Astrocyte of the cerebellum (primary cell): ENCODE results near the gene PNKD.

Experiments used
- DNase-seq: peaks from one replicate; pipeline ENCODE4 v3.0.0-alpha.2; 2011; ENCODE audit warnings: low read depth
- H3K4me3 ChIP-seq: 2 replicates; pipeline ENCODE4 v1.5.1; 2011; ENCODE audit warnings: mild to moderate bottlenecking, low read depth, low read length, moderate library complexity
- CTCF ChIP-seq: IDR thresholded peaks from 2 replicates; pipeline ENCODE4 v1.5.1; 2012; ENCODE audit warnings: low read length, low read depth, moderate library complexity, mild to moderate bottlenecking; ENCODE audit errors: missing control alignments
- in situ Hi-C: cut with HindIII; loops from 2 replicates; pipeline ENCODE4 v1.10.0; 2017; ENCODE audit warnings: low sequenced_read_pairs

The PNKD gene

GRCh38 chr2:218277921-218278320 is 7.6 kb downstream of the PNKD start:
- no peak for DNase-seq
- in situ Hi-C loops, result no loop called here
- no peak for TF ChIP-seq CTCF
- no peak overlapping the region for H3K4me3 ChIP-seq

GRCh38 chr2:218278531-218279360 is 8.4 kb downstream of the PNKD start:
- no peak for DNase-seq
- H3K4me3 ChIP-seq, result no peak overlapping the region
- no peak for TF ChIP-seq CTCF
- in situ Hi-C loops, result no loop called here

GRCh38 chr2:218280260-218280870 is 10.0 kb downstream of the PNKD start:
- no peak for DNase-seq
- in situ Hi-C loops, result no loop called here
- TF ChIP-seq CTCF, result no peak
- no peak overlapping the region for H3K4me3 ChIP-seq

- no peak overlapping the region for H3K4me3 ChIP-seq
- in situ Hi-C loops, result no loop called here
- no peak for TF ChIP-seq CTCF
- DNase-seq, result peak; percentile 41
Observed at GRCh38 chr2:218281449-218281848, 11.1 kb downstream of the PNKD start.

GRCh38 chr2:218282173-218282991 is 12.1 kb downstream of the PNKD start:
- in situ Hi-C loops, result no loop called here
- TF ChIP-seq CTCF, result no peak
- DNase-seq, result no peak
- no peak overlapping the region for H3K4me3 ChIP-seq

GRCh38 chr2:218284106-218284811 is 13.9 kb downstream of the PNKD start:
- no peak overlapping the region for H3K4me3 ChIP-seq
- no peak for TF ChIP-seq CTCF
- in situ Hi-C loops, result no loop called here
- DNase-seq, result no peak
